ENCODE results near the gene TRAPPC3. TPM values are rescaled to one million over a fixed set of nuclear protein-coding genes. Genes with fewer than 3 reads are reported as not detected.

The TRAPPC3 gene
- total RNA-seq, 1 experiment from 2014 or later = 98.7 TPM

DNA sequence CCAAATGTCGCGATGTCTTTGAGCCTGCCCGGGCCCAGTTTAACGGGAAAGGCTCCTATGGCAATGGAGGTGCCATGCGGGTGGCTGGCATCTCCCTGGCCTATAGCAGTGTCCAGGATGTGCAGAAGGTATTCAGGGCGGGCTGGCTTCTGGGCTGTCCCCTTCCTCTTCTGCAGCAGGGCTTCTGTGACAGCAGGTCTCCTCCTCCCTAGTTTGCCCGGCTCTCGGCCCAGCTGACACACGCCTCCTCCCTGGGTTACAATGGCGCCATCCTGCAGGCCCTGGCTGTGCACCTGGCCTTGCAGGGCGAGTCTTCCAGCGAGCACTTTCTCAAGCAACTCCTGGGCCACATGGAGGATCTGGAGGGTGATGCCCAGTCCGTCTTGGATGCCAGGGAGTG lies 57.6 kb downstream of the TRAPPC3 start:
- in situ Hi-C loops (cut with HindIII; ENCODE audit: low pct_unique_long_range_greater_than_20kb, low sequenced_read_pairs) (no loop called here), intact Hi-C loops (cut with micrococcal nuclease; ENCODE audit: unreplicated experiment) (no loop called here)
- DNase-seq (ENCODE audit: low read depth, low spot score) (no peak), ATAC-seq (no peak)
- Histone ChIP-seq H3K36me3 (ENCODE audit: control insufficient read depth, insufficient read depth, low read length) (peaks cover 13% of the 10 kb centered on the region), H3K27me3 (ENCODE audit: control insufficient read depth, insufficient read depth, low read length) (no peaks in the 10 kb centered on the region), H3K9me3 (ENCODE audit: control insufficient read depth, insufficient read depth, low read depth, low read length) (no peaks in the 10 kb centered on the region), H3K4me3 (ENCODE audit: low read depth in 2 of 2, low read length in 2 of 2) (no peak overlapping the region), H3K4me1 (ENCODE audit: control insufficient read depth, insufficient read depth, low read length) (no peaks in the 10 kb centered on the region; the same call in 1 of the 2 replicates), H3K27ac (ENCODE audit: low read length) (no peak overlapping the region)
- POLR2A ChIA-PET = no interaction called here
- CTCF ChIA-PET = no interaction called here
- no peak for TF ChIP-seq SIN3A (IDR thresholded peaks at IDR 0.05; ENCODE audit: borderline replicate concordance, insufficient read depth, low read depth, low read length)
- TF ChIP-seq, protein P1, sequence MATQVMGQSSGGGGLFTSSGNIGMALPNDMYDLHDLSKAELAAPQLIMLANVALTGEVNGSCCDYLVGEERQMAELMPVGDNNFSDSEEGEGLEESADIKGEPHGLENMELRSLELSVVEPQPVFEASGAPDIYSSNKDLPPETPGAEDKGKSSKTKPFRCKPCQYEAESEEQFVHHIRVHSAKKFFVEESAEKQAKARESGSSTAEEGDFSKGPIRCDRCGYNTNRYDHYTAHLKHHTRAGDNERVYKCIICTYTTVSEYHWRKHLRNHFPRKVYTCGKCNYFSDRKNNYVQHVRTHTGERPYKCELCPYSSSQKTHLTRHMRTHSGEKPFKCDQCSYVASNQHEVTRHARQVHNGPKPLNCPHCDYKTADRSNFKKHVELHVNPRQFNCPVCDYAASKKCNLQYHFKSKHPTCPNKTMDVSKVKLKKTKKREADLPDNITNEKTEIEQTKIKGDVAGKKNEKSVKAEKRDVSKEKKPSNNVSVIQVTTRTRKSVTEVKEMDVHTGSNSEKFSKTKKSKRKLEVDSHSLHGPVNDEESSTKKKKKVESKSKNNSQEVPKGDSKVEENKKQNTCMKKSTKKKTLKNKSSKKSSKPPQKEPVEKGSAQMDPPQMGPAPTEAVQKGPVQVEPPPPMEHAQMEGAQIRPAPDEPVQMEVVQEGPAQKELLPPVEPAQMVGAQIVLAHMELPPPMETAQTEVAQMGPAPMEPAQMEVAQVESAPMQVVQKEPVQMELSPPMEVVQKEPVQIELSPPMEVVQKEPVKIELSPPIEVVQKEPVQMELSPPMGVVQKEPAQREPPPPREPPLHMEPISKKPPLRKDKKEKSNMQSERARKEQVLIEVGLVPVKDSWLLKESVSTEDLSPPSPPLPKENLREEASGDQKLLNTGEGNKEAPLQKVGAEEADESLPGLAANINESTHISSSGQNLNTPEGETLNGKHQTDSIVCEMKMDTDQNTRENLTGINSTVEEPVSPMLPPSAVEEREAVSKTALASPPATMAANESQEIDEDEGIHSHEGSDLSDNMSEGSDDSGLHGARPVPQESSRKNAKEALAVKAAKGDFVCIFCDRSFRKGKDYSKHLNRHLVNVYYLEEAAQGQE (IDR thresholded peaks at IDR 0.05; ENCODE audit: insufficient read depth in 1 of 2, low read depth in 2 of 2, low read length in 1 of 2) = no peak
- TF ChIP-seq, protein P2, sequence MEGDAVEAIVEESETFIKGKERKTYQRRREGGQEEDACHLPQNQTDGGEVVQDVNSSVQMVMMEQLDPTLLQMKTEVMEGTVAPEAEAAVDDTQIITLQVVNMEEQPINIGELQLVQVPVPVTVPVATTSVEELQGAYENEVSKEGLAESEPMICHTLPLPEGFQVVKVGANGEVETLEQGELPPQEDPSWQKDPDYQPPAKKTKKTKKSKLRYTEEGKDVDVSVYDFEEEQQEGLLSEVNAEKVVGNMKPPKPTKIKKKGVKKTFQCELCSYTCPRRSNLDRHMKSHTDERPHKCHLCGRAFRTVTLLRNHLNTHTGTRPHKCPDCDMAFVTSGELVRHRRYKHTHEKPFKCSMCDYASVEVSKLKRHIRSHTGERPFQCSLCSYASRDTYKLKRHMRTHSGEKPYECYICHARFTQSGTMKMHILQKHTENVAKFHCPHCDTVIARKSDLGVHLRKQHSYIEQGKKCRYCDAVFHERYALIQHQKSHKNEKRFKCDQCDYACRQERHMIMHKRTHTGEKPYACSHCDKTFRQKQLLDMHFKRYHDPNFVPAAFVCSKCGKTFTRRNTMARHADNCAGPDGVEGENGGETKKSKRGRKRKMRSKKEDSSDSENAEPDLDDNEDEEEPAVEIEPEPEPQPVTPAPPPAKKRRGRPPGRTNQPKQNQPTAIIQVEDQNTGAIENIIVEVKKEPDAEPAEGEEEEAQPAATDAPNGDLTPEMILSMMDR (IDR thresholded peaks at IDR 0.05) = no peak
- no peak for TF ChIP-seq TCF7L2 (IDR thresholded peaks at IDR 0.05; ENCODE audit: low read depth, low read length)
- no peak for TF ChIP-seq POLR2AphosphoS5 (IDR thresholded peaks at IDR 0.05; ENCODE audit: low read depth, low read length)
- BruUV-seq (replicated peaks) = no TSS peak

DNA sequence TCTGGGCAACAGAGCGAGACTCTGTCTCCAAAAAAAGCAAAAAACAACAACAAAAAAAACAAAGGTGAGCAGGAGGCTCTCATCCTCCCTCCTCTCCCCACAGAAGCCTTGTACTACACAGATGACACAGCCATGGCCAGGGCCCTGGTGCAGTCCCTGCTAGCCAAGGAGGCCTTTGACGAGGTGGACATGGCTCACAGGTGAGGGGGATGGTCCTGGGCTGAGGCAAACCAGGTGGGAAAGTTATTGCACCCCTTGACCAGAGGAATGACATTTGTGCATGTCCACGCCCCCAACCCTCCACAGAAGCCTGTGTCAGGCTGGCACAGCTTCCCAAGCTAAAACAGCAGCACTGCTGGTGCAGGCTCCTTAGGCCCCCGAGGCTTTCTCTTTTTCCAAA lies 58.1 kb downstream of the TRAPPC3 start:
- DNase-seq (ENCODE audit: low read depth, low spot score) = no peak
- Histone ChIP-seq H3K4me3 (ENCODE audit: low read depth in 2 of 2, low read length in 2 of 2) (no peak overlapping the region), H3K27me3 (ENCODE audit: control insufficient read depth, insufficient read depth, low read length) (no peaks in the 10 kb centered on the region), H3K27ac (ENCODE audit: low read length) (no peak overlapping the region), H3K36me3 (ENCODE audit: control insufficient read depth, insufficient read depth, low read length) (peaks cover 13% of the 10 kb centered on the region), H3K9me3 (ENCODE audit: control insufficient read depth, insufficient read depth, low read depth, low read length) (no peaks in the 10 kb centered on the region), H3K4me1 (ENCODE audit: control insufficient read depth, insufficient read depth, low read length) (no peaks in the 10 kb centered on the region; the same call in 1 of the 2 replicates)
- in situ Hi-C loops (cut with HindIII; ENCODE audit: low pct_unique_long_range_greater_than_20kb, low sequenced_read_pairs) (no loop called here), intact Hi-C loops (cut with micrococcal nuclease; ENCODE audit: unreplicated experiment) (no loop called here)
- TF ChIP-seq, protein P2 (IDR thresholded peaks at IDR 0.05) = no peak
- TF ChIP-seq POLR2AphosphoS5 (IDR thresholded peaks at IDR 0.05; ENCODE audit: low read depth, low read length) (no peak), SIN3A (IDR thresholded peaks at IDR 0.05; ENCODE audit: borderline replicate concordance, insufficient read depth, low read depth, low read length) (no peak), TCF7L2 (IDR thresholded peaks at IDR 0.05; ENCODE audit: low read depth, low read length) (no peak)
- TF ChIP-seq, protein P1 (IDR thresholded peaks at IDR 0.05; ENCODE audit: insufficient read depth in 1 of 2, low read depth in 2 of 2, low read length in 1 of 2) = no peak
- ATAC-seq = no peak
- ChIA-PET POLR2A (interaction anchor here (0.7 kb wide), 1 partner anchor 58 kb away, joined by 3 read pairs; the partner anchor contains the start of gene TRAPPC3), CTCF (no interaction called here)
- BruUV-seq (replicated peaks) = no TSS peak
